ENCODE data around the gene TMEM132D. TPM values are rescaled to one million over a fixed set of nuclear protein-coding genes. Genes with fewer than 3 reads are reported as not detected.

TMEM132D gene
- total and polyA plus RNA-seq, 2 of the 8 experiments (the other 6 are each of a cell fraction or from before 2014, with no cell fraction given), result 3.5 to 10.1 TPM

DNA sequence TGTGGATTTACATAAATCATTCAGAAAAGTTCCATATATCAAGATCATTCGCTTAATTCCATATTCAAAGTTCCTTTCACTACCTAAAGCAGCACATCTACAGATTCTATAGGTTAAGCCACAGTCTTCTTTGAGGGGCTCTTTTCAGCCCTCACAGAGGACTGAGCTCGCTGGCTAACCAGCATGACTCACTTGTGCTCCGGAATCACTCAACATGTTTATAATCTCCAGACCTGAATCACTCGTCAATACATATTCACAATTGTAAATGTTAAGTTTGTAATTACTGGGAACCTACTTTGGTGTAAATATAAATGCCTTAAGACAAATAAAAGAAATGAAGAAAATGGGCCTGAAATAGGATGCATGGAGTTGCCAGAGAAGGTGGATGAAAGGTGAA is 315.7 kb downstream of the TMEM132D start:
- Histone ChIP-seq H2BK20ac (ENCODE audit: low read length) (no peak overlapping the region), H4K5ac (ENCODE audit: insufficient read length, low read depth, low read length) (no peak overlapping the region), H4K91ac (replicated peaks; ENCODE audit: insufficient read length, low read length) (no peak overlapping the region), H3K23me2 (ENCODE audit: low read depth, low read length) (no peaks in the 10 kb centered on the region), H2AK5ac (ENCODE audit: low read depth, low read length) (no peak overlapping the region), H3K27ac (ENCODE audit: low read depth, low read length) (no peak overlapping the region), H3K56ac (replicated peaks; ENCODE audit: insufficient read length, low read depth, low read length) (no peak overlapping the region), H3K36me3 (ENCODE audit: control insufficient read depth in 2 of 4, insufficient read depth in 4 of 4, low read length in 3 of 4) (no peaks in the 10 kb centered on the region; a peak in 1 of 8 replicates), H3K4me1 (replicated peaks in 1 of 4; ENCODE audit: control insufficient read depth in 3 of 4, insufficient read depth in 4 of 4, low read length in 3 of 4) (no peaks in the 10 kb centered on the region), H3K14ac (ENCODE audit: insufficient read length) (no peak overlapping the region), H2BK12ac (ENCODE audit: low read depth, low read length) (no peak overlapping the region), H3K9me3 (ENCODE audit: insufficient read depth in 2 of 2, low read depth in 1 of 2, low read length in 1 of 2) (0 out of 4 replicates have a peak, but pooled peaks cover 0 to 3% of the 10 kb centered on the region in 2 experiments), H4K20me1 (replicated peaks in 1 of 2; ENCODE audit: control insufficient read depth in 1 of 2, insufficient read depth in 2 of 2, low read length in 2 of 2) (no peaks in the 10 kb centered on the region), H3K23ac (ENCODE audit: insufficient read length) (no peak overlapping the region), H2AFZ (ENCODE audit: low read length) (no peak overlapping the region), H3K9ac (replicated peaks in 1 of 4; ENCODE audit: extremely low read depth in 1 of 4, low read depth in 3 of 4, low read length in 3 of 4) (no peak overlapping the region), H3K79me2 (ENCODE audit: control insufficient read depth in 1 of 2, insufficient read depth in 2 of 2, low read length in 2 of 2) (no peaks in the 10 kb centered on the region), H3K4me3 (ENCODE audit: extremely low read depth in 1 of 4, insufficient read depth in 2 of 4, low read depth in 3 of 4, low read length in 4 of 4) (no peak overlapping the region), H3K18ac (ENCODE audit: extremely low read depth, low read length) (no peak overlapping the region), H3K4ac (replicated peaks; ENCODE audit: insufficient read length, low read depth, low read length) (no peak overlapping the region), H3K79me1 (ENCODE audit: low read depth, low read length) (no peaks in the 10 kb centered on the region; the same call in 1 of the 2 replicates), H2BK5ac (ENCODE audit: low read depth, low read length) (no peak overlapping the region), H2BK120ac (replicated peaks; ENCODE audit: low read depth, low read length) (no peak overlapping the region), H4K8ac (ENCODE audit: extremely low read depth, insufficient read depth, low read length) (no peak overlapping the region), H2BK15ac (ENCODE audit: low read length) (no peak overlapping the region), H3K27me3 (replicated peaks in 1 of 4; ENCODE audit: control insufficient read depth in 3 of 4, extremely low read depth in 1 of 4, insufficient read depth in 3 of 4, low read length in 3 of 4) (no peaks in the 10 kb centered on the region), H3K4me2 (ENCODE audit: insufficient read depth in 1 of 2, low read depth in 2 of 2, low read length in 2 of 2) (no peak overlapping the region)
- 89% methylated on average over 4 of the region's 4 CpGs; no CpG with 5 or more reads in 1 of the 2 experiments for WGBS, 2 experiments (ENCODE audit: extremely low coverage in 1 of 2, insufficient coverage in 1 of 2, insufficient read length in 1 of 2, insufficient replicate concordance in 2 of 2, low coverage in 1 of 2, low lambda C conversion rate in 2 of 2, missing lambda C conversion rate in 1 of 2)
- CTCF ChIA-PET (ENCODE audit: partially characterized antibody), result interaction anchor here (1.5 kb wide), 1 partner anchor 243 kb away, joined by 3 read pairs; no protein-coding TSS in a partner anchor
- POLR2A ChIA-PET (ENCODE audit: partially characterized antibody), result no interaction called here
- DNase-seq (ENCODE audit: low read depth in 1 of 2, low spot score in 2 of 2) (no peak), FAIRE-seq (no peak)
- TF ChIP-seq EZH2 (IDR thresholded peaks at IDR 0.05; ENCODE audit: low read depth, low read length, severe bottlenecking), result no peak
- no peak for TF ChIP-seq EP300 (IDR thresholded peaks at IDR 0.05; ENCODE audit: borderline replicate concordance in 1 of 2, low read depth in 2 of 2, low read length in 2 of 2)
- no peak for TF ChIP-seq TEAD4 (IDR thresholded peaks at IDR 0.05; ENCODE audit: low read depth, low read length)
- TF ChIP-seq SUZ12 (IDR thresholded peaks at IDR 0.05; ENCODE audit: low read length), result no peak
- no peak for TF ChIP-seq SAP30 (IDR thresholded peaks at IDR 0.05; ENCODE audit: insufficient read depth, insufficient replicate concordance, low read length)
- TF ChIP-seq SP2 (IDR thresholded peaks at IDR 0.05; ENCODE audit: low read length), result no peak
- TF ChIP-seq HDAC6 (IDR thresholded peaks at IDR 0.05; ENCODE audit: low read depth, low read length), result no peak

All from H1 (cell line).